ENCODE data around the gene PDE6G.

The PDE6G gene

DNA sequence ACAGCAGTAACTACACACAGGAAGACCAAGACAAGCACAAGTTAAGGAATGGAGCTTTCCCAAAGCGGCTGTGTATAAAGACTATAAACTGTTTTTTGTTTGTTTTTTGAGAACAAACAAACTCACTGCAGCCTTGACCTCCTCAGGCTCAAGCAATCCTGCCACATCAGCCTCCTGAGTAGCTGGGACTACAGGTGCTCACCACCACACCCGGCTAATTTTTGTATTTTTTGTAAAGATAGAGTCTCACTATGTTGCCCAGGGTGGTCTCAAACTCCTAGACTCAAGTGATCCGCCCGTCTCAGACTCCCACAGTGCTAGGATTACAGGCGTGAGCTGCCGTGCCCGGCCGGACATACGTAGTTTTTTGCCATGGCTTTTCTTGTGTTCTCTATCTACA is 4.1 kb upstream of the PDE6G start:
- DNase-seq: no peak

DNA sequence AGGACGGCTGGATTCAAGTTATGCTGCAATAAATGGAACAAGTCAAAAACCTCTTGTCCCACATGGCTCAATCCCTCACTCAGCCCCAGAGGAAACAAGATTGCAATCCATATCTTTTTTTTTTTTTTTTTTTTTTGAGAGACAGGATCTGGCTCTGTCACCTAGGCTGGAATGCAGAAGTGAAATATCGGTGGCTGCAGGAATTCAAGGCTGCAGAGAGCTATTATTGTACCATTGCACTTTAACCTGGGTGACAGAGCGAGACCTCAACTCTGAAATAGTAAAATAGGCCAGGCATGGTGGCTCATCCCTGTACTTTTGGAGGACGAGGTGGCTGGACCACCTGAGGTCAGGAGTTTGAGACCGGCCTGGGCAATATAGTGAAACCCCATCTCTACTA is 2.7 kb upstream of the PDE6G start:
- DNase-seq: no peak

DNA sequence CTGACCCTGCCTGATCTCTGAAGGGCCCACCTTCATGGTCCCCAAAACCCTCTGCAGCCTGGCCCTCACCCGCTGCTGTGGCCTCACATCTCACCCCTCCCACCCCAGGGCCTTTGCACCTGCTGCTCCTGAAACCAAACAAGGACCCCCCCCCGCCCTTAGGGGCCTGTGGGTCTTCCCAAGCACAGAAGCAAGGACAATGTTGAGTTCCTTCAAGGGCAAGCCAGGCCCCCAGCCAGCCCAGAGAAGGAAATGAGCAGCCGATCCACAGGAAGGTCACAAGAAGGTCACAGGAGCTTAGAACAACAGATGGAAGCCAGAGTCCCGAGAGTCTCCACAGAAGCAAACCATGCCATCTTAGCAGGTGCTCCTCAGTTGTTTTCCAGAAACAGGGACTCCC is 493 bp upstream of the PDE6G start:
- DNase-seq: no peak

DNA sequence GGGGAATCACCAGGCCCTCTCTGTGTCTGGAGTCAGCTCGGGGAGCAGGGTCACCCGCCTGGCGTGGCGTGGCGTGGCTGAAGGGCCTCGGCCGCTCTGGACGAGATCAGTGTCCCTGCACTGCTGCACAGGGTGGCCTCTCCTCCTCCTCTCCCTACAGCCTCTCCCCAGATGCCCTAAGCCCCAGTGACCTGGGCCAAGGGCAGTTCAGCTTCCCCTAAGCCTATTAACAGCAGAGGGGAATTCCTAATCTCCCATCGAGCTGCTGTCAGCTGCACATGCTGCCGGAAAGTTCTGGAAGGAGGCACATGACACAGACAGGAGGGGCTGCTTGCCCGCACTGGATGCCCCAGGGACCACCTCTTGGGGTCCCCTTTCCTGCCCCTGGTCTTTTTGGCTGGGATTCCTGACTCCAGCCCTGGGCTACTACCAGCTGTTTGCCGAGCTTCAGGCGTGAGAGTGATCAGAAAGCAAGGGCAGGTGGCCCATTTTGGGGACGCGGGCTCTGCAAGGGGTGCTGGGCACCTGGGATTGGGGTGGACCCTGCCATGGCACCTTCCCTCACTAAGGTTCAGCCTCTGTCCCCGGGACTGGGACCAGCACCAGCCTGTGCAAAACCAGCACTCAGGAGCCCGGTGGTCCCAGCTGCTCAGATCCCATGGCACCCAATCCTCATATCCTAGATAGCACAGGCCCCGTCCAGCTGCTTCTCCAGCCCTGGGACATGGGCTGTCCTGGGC is 794 bp downstream of the PDE6G start:
- DNase-seq: no peak

DNA sequence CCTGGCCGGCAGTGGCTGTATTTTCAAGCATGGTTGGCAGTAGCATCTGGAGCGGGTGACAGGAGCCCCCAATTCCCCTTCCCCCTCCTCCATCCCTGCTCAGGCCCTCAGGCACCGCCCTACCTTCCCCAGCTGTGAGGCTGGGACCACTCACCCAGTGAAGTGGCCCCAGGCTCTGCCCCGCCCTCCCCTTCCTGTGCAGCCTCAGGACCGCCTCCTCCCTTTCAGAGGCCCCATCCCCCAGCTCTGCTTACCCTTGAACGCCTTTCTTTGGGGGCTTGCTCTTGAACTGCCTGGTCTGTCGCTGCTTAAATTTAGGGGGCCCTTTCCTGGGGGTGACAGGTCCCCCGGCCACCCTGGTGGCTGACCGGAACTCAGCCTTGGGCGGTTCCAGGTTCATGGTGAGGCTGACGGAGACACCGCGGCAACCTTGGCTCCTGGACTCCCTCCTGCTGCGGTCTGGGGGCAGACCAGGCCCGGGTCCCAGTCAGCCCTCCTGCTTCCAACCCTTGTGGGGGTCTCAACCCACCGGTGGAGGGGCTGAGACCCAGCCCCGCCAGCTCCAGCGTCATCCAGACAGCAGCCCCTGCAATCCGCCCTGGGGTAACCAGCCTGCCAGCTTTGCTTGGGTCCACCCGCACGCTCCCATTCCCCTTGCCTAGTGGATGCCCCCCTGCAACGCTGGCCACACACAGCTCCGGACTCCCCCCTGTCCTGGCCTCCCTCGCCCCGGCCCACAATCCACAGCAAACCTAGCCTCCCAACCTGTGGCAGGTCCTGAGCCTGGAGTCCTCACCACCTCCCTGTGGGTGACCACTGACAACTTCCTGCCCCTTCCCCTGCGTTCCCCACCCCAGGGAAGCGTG is 3.2 kb downstream of the PDE6G start:
- no peak for DNase-seq

DNA sequence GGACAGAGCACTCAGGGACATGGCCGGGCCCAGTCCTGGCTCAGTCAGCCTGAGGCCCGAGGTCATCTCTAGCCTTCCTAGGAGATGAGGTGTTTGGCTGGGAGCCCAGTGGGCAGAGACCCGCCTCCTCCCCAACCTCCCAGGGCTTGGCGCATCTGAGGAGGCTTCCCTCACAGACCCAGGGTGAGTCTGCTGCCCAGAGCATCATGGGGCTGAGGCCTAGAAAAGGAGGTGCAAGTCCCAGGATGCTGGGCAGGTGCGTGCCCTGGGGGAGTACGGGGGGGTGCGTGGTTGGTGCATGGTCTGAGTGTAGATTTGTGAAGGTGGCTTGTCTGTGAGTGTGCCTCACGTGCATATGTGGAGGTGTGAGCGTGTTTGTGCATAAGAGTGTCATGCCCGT is 4.7 kb downstream of the PDE6G start:
- DNase-seq: no peak

DNA sequence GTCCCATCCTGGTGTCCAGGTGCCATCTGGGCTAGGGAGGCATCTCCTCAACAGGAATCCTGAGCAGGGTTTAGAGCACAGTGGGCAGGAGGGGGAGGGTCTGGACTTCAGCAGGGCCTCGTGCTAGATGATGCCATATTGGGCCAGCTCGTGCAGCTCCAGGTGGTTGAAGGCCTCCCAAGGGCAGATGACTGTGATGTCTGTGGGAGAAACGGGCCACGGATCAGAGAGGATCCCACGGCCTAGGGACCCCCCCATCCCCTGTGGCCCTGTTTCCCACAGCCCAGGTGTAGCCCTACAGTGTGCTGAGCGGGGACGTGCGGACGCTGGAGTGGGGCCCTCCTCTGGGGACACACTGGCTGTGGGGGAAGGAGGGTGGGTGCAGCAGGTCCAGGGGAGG is 5.4 kb downstream of the PDE6G start:
- DNase-seq: no peak

DNA sequence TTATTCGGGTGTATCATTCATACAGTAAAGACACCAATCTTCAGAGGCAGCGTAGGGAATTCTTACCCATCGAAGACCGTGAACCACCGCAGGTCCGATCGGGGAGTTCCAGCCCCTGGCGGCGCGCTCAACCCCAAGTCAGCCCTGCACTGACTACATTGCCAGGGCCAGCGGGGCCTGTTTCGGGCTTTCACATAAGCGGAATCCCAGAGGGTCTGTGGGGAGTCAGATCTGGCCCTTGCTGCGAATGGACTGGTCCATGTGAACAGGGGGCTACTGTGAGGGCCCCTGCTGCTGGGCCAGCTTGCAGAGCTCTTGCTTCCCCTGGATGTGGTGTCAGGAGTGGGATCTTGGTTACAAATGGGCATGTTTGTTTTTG is 7.6 kb downstream of the PDE6G start:
- DNase-seq: no peak

DNA sequence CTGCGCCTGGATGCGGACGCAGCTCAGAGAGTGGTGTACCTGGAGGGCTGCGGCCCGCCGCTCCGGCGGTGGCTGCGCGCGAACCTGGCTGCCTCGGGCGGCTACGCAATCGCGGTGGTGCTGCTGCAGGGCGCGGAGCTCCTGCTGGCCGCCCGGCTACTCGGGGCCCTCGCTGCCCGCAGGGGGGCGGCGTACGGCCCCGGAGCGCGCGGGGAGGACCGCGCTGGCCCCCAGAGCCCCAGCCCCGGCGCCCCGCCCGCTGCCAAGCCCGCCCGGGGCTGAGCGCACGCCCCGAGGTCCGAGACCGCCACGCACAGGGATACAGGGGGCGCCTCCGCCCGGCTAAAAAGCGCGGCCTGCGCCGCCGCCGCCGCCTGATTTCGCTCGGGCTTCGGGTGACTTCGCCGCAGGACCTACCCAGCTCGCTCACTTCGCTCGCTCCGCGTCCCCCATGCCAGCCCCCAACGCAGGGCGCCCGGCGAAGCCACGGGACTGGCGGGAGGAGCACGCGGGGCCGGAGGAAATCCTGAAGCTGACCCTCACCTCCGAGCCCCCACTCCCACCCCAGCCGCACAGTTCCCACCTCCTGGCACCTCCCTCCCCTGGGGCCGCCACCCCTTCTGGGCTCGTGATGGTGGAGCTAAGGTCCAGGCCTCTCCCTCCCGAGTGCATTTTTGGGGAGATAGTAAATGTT is 8.2 kb downstream of the PDE6G start:
- no peak for DNase-seq

DNA sequence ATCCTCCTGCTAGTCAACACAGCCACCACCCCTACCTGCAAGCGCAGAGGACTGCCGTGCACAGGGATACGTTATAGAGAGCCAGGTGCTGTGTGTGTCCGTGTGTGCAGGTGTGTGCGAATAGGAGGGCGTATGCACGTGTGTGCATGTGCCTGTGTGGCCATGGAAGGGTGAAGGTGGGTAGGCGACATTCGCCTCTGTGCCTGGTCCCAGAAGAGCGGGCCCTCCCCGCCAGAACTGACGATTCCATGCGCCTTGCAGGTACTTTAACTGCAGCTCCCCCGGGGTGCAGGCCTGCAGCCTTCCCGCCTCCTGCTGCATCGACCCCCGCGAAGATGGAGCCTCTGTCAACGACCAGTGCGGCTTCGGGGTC is 8.7 kb downstream of the PDE6G start:
- no peak for DNase-seq

DNA sequence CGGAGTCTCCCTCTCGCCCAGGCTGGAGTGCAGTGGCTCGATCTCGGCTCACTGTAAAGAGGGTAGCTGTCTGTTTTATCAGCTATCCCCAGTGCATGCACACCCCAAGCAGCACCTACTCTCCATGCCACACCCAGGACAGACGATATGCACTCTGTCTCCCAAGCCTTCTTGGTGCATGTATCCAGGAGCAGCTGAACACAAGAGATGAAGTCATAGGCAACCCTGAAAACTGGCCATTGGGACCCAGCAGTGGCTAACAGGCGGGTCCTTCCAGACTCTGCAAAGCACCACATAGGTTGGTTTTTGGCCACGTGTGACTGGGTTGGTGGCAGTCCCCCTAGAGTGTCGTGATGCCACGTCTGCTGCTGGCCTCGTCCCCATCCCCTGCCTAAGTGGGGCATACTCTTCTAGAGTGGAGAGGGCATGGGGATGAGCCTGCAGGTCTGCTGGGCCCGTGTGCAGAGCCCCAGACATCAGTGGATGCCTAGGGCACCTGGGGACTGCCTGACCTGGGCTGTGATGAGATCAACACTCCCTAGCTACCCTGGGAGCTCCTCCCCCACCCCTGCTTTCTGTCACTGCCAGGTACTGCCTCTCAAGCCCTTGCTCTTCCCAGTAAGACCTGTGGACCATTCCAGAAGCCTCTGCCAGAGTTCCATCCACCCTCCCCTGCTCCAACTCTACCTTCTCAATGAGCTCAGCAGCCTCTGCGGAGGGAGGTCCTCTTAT is 9.3 kb downstream of the PDE6G start:
- DNase-seq: no peak

DNA sequence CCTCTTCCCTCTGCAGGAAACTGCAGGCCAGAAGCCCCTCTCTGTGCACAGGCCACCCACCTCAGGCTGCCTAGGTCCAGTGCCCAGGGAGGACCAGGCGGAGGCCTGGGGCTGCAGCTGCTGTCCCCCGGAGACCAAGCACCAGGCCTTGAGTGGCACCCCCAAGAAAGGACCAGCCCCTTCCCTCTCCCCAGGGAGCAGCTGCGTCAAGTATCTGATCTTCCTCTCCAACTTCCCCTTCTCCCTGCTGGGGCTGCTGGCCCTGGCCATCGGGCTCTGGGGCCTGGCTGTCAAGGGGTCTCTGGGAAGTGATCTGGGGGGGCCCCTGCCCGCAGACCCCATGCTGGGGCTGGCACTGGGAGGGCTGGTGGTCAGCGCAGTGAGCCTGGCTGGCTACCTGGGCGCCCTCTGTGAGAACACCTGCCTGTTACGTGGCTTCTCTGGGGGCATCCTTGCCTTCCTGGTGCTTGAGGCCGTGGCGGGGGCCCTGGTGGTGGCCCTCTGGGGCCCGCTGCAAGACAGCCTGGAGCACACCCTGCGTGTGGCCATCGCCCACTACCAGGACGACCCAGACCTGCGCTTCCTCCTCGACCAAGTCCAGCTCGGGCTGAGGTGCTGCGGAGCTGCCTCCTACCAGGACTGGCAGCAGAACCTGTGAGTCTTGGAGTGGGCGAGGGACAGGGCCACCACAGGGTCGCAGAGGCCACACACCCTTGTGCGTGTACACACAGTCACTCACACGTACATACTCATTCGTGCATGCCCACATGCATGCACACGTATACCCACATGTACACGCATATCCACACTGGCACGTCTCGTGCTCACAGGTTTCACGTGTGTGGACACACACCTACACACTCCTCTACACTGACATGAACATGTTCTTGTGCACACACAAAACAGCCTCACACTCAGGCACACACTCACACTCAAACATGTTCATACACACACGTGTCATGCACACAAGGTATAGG is 11.1 kb downstream of the PDE6G start:
- DNase-seq: no peak

DNA sequence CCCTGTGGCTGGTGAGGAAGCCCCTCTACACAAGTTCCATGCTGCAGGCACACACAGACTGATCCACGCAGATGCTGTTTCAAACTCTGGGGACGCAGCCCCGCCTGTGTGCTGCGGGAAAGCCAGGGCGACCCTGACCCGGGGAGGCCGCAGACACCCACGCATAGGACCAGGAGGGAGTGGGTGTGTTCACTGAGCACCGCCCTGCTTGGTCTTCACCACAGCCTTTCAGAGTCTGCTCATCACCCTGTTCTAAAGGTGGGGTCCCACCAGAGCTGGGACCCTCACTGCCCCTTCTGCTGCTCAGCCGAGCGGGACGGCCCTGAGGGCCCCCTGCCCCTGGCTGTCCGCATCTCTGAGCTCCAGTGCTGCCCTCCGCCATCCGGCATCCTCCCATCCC is 11.8 kb downstream of the PDE6G start:
- DNase-seq: no peak

DNA sequence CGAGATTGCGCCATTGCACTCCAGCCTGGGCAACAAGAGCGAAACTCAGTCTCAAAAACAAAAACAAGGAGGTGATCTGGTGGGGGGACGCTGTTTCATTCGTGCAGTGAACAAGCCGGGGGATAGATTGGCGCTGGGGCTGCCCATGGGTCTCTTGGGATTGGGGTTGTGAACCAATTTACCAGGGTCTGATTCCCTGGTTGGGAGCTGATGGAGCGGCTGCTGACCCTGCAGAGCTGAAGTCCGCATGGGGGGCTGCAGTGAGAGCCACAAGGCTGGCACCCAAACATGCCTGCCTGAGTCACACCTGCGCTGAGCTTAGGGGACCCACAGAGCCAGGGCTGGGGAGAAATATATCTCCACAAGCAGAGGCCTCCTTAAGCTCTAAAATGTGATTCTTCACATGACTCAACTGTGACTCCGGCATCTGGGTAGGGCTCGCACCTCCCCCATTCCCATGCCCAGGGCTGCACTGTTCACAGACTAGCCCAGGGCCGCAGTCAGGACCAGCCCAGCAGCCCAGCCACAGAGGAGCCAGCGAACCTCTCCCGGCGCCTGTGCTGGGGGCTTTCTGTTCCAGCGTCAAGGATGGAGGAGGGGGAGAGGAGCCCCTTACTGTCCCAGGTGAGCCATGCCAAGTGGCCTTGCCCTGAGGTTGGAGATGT is 14.4 kb downstream of the PDE6G start:
- DNase-seq: no peak

DNA sequence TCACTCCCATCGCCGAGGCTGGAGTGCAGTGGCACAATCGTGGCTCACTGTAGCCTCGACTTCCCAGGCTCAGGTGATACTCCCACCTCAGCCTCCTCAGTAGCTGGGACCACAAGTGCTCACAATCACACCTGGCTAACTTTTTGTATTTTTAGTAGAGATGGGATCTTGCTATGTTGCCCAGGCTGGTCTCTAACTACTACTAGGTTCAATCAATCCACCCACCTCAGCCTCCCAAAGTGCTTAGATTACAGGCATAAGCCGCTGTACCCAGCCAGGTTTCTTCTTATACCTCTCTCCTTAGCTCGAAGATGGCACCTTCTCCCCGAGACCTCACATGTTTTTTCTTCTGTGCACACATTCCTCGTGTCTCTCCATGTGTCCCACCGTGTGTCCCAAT is 16.3 kb downstream of the PDE6G start:
- no peak for DNase-seq

DNA sequence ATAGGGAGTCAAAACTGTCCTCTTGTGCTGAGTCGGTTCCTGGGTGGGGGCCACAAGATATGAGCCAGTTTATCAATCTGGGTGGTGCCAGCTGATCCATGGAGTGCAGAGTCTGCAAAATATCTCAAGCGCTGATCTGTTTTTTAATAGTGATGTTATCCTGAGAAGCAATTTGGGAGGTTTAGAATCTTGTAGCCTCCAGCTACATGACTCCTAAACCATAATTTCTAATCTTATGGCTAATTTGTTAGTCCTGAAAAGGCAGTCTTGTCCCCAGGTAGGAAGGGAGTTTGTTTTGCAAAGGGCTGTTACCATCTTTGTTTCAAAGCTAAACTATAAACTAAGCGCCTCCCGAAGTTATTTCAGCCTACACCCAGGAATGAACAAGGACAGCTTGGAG is 17.7 kb downstream of the PDE6G start:
- no peak for DNase-seq

DNA sequence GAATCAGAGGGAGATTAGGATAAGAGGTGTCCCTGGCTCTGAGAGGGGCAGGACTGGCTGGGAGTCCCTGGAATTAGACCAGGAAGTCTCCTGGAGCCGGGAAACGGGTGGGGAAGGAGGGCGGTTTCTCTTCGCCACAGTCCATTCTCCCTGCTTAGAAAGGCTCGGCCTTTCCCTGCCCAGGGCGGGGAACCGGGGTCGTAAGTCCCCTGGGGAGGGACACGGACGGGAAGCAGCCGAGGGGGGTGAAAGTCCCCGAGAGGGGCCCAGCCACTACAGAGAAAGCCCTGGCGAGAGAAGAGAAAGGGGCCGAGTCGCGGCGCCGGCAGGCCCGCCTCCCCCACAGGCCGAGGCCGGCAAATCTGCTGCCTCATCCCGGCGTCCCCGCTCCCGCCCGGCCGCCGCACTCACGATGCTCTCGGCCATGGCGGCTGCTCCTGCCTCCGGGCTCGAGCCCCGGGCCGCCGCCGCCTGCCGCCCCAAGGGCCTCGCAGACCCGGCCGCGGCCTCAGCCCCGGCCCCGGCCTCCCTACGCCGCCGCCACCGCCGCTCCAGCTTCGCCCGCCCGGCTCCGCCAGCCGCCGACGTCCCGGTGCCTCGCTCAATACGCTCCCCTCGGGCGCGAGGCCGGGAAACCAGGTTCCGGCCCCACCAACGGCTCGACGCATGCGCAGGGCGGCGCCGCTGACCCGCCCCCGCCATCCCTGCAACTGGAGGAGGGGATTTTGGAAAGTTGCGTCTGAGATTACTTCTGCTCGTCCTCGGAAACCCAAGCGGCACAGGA is 19.6 kb downstream of the PDE6G start, which contains the start of the genes NPLOC4 and TSPAN10:
TSS of gene NPLOC4 (minus strand) at position 608 of the 784 bp plus-strand sequence. CDS start at position 426, 182 bp downstream.
TSS of gene TSPAN10 (plus strand) at position 692 of the 784 bp plus-strand sequence. CDS start 5,217 bp downstream, outside the sequence.
- DNase-seq: peak; percentile 46

DNA sequence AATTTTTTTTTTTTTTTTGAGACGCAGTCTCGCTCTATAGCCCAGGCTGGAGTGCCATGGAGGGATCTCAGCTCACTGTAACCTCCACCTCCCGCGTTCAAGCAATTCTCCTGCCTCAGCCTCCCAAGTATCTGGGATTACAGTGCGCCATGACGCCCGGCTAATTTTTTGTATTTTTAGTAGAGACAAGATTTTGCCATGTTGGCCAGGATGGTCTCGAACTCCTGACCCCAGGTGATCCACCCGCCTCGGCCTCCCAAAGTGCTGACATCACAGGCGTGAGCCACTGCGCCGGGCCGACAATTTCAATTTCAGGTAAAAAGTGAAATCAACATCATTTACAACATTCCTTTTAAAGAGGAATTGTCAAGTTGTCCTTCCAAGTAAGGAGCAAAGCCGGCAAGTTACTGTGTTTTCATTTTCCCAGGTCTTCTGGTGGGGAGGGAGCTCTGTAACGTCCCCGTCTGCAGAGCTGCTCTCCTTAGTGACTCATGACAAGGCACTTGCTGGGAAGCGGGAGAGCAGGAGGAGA is 20.3 kb downstream of the PDE6G start:
- DNase-seq: no peak

DNA sequence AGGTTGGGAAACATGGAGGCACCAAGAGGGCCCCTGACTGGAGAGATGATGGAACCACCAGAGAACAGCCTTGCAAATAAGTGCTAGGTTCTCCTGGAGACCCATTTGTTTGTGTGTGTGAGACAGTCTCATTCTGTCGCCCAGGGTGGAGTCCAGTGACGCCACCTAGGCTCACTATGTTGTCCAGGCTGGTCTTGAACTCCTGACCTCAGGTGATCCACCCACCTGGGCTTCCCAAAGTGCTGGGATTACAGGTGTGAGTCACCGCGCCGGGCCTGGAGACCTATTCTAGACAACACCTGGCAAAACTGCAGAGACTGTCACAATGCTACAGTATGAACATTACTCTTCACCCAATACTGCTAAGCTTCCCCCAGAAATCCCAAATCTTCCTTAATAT is 20.9 kb downstream of the PDE6G start:
- DNase-seq: no peak

DNA sequence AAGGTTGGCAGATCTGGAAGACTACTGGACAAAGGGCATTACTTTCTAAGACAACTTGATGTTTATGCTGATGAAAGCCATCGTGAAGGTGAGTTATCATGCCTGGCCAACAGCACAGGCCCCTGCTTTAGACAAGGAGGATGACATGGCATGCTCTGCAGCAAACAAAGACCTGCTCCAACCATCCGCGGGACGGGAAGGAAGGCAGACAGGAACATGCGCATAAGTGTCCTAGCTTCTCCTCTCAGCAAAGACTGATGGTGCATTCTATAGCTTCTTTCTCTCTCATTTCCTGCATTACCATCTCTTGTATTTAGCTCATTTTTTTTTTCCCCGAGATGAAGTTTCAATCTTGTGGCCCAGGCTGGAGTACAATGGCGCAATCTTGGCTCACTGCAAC is 24.9 kb downstream of the PDE6G start:
- DNase-seq: no peak

All from NCI-H1048 (cell line).